ENCODE measurements around the gene COL18A1.
A peak's percentile ranks its signal among the peaks of the same experiment; 100 is the strongest.

The COL18A1 gene

GRCh38 chr21:45420061-45421041 is 15.4 kb downstream of the COL18A1 start:
- peak in 8 of 42 donors; percentile 13 to 53 (median 24) for DNase-seq
- intact Hi-C loops (cut with DNase I): no loop called here

- intact Hi-C loops (cut with DNase I): no loop called here
- no peak for DNase-seq
Observed at GRCh38 chr21:45421071-45421845, 16.3 kb downstream of the COL18A1 start.

- no peak for DNase-seq
- intact Hi-C loops (cut with DNase I): no loop called here
Observed at GRCh38 chr21:45421846-45422775, 17.1 kb downstream of the COL18A1 start.

- no peak for DNase-seq
Observed at GRCh38 chr21:45423201-45423955, 18.4 kb downstream of the COL18A1 start.

GRCh38 chr21:45423968-45424853 is 19.2 kb downstream of the COL18A1 start:
- intact Hi-C loops (cut with DNase I): no loop called here
- no peak for DNase-seq

More at GRCh38 chr21:45423201-45423955, 18.4 kb downstream of the COL18A1 start:
- intact Hi-C loops (cut with DNase I): no loop called here

- intact Hi-C loops (cut with DNase I): no loop called here
- no peak for DNase-seq
Observed at GRCh38 chr21:45424854-45425795, 20.2 kb downstream of the COL18A1 start.

- intact Hi-C loops (cut with DNase I): no loop called here
- DNase-seq: no peak
Observed at GRCh38 chr21:45427331-45428271, 22.6 kb downstream of the COL18A1 start.

GRCh38 chr21:45428534-45428933 is 23.6 kb downstream of the COL18A1 start:
- DNase-seq: no peak
- intact Hi-C loops (cut with DNase I): no loop called here

- DNase-seq: no peak
- intact Hi-C loops (cut with DNase I): no loop called here
Observed at GRCh38 chr21:45429221-45430175, 24.5 kb downstream of the COL18A1 start.

GRCh38 chr21:45430521-45431501 is 25.8 kb downstream of the COL18A1 start:
- DNase-seq: no peak
- intact Hi-C loops (cut with DNase I): no loop called here

- no peak for DNase-seq
- intact Hi-C loops (cut with DNase I): no loop called here
Observed at GRCh38 chr21:45431781-45432572, 27.0 kb downstream of the COL18A1 start.

All from head of caudate nucleus (tissue), 42 donors.